Endometrium (tissue), 2 donors: Measurements from ENCODE around the gene TVP23C.

Experiments
- FAIRE-seq: peaks from 2 replicates; lab custom pipeline; 2012; peaks lifted over from hg19 to GRCh38; lab: Jason Lieb, UNC
- donor health status: control.
- donor health status: control.

The TVP23C gene

GRCh38 chr17:15464231-15464985, 98.9 kb downstream of the TVP23C start:
- FAIRE-seq: no peak

GRCh38 chr17:15462976-15463772, 100.1 kb downstream of the TVP23C start:
- peak; percentile 73 for FAIRE-seq

DNA sequence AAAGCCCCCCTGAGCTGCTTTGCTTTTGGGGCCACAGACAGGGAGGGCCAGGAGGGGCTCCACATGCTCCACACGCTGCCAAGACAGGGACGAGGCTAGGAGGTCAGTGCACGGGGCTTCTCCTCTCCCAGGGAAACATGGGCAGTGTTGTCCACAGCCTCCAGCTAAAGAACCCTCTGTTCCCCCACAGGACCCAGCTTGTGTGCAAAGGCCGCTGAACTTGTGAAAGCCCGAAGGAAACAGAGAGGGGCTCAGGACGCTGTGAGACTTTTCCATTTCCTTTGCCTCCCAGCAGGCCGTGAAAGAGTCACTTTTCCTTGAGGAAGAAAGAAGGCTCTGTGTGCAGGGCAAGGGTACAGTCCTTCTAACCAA, 105.6 kb downstream of the TVP23C start:
- no peak for FAIRE-seq

DNA sequence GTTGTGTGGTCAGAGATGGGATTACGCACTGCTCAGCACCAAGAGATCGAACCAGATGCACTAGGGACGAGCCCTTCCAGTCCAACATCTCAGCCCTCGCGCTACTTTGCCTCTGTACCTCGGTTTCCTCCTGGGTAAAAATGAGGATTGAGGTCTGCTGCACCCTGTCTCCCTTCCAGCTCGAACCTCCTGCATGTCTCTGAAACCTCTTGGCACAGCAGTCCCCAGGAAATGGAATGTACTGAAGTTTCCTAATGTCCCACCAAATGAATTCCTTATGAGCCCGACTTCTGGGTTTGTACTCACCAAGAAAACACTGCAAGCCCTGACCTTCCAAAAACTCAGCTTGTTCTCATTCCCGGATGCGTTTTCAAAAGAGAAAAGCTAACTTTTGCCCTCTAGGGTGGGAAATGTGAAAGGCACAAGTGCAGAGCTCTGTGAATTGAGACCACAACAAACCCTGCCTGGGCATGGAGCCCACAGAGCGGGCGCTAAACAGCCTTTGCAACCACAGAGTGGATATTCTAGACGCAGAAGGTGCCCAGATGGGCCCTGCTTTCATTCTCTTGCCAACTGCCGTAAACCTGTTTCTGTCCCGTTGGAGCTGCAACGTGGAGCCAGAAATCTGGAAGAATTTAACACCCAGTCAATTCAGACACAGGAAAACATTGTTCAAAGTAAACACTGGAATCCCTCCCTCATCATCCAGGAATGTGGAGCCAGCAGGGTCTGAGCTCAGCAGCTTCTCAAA, 106.1 kb downstream of the TVP23C start:
- FAIRE-seq: peak; percentile 81

DNA sequence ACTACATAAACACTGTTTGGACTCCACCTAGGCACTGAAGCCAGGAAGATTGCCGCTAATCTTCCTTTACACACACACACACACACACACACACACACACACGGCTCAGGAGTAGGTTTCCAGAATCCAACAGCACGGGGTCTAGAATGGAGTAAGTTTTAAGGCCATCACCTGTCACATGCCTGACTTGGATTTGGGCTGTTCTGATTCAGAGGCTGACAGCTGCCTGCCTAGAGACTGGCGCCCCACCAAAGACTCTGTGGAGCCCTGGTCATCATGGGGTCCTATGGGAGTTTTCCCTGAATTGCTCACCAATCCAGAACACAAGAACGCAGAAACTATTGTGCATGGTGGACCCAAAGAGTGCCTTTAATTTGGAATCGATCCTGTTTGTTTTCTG, 106.8 kb downstream of the TVP23C start:
- FAIRE-seq: no peak

- FAIRE-seq: no peak
These were observed 108.9 kb downstream of the TVP23C start for GRCh38 chr17:15454346-15454745.

DNA sequence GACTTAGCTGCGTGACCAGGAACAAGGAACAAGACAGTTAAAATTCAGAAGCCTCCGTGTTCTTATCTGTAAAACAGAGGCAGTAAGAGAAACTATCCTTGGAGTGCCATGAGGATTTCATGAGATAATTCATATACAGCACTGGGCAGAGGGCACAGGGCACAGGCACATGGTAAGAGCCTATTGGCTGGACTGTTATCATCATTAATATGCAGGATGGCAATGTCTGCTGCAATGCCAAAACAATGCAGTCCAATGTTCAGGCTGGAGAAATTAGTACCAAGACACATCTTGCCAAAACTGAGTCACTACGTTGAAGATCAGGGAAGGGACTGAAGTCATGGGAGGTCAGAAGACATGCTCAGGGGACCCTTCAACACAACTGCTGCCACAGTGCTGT, 109.5 kb downstream of the TVP23C start:
- FAIRE-seq: no peak

DNA sequence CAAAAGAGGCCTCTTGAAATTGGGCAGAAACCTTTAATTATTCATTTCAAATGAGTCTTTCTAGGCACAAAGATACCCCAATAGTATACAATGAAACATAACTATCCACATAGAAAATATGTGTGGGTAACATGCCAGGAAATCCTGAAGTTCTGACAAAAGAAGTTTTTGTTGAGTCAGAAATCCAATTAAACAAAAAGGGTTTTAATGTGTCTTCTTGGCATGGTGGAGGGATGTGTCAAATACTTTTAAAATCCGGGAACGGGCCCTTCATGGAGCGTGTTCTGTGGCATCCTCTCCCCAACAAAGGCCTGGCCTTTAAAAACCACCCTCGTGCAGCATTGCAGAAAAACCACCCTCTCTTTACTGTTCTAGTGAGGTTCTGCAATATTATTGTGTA, 110.0 kb downstream of the TVP23C start:
- FAIRE-seq: no peak

- no peak for FAIRE-seq
These were observed 110.5 kb downstream of the TVP23C start for GRCh38 chr17:15452746-15453145.
